CD4-positive, alpha-beta T cell (primary cell): ENCODE measurements around the gene WDSUB1. TPM values are rescaled to one million over a fixed set of nuclear protein-coding genes. Genes with fewer than 3 reads are reported as not detected.

Source experiments
- ATAC-seq: fragments of 200-7000 bp; cut with Tn5 transposase; one replicate; pipeline ENCODE4 v1.10.0; 2022; ENCODE audit warnings: mild to moderate bottlenecking; ENCODE audit not compliant: poor library complexity
- CTCF ChIA-PET: fragments of 350-600 bp; sonication (Branson Sonifier 250); formaldehyde crosslinking; loops from one replicate; lab custom pipeline; 2021; ENCODE audit warnings: antibody characterized with exemption, inconsistent platforms; lab: Charles Lee
- POLR2A ChIA-PET: fragments of 350-600 bp; sonication (Branson Sonifier 250); formaldehyde crosslinking; loops from one replicate; lab custom pipeline; 2021; ENCODE audit warnings: antibody characterized with exemption, inconsistent platforms; lab: Charles Lee
- DNase-seq, 14 experiments: peaks; one replicate each; pipeline ENCODE4 v3.0.0-alpha.2; 2013 to 2020; ENCODE audit warnings: mixed read lengths in 2 of 14
- H3K27ac ChIP-seq, 2 donors: one replicate each; pipeline versions ENCODE4 v1.5.1 to v1.7.0; 2013; ENCODE audit warnings: low read length in 2 of 2, low read depth in 1 of 2, mild to moderate bottlenecking in 1 of 2
- H3K27me3 ChIP-seq, 2 experiments: 1 replicate in 1 of 2; 2 replicates in 1 of 2; pipeline versions ENCODE4 v1.6.1 to v1.7.0; 2013; ENCODE audit warnings: low read length in 2 of 2, control low read depth in 1 of 2, mild to moderate bottlenecking in 1 of 2, moderate library complexity in 1 of 2; ENCODE audit not compliant: insufficient read depth in 2 of 2, control insufficient read depth in 1 of 2
- H3K36me3 ChIP-seq: one replicate; pipeline ENCODE4 v1.6.1; 2013; ENCODE audit warnings: low read length, control low read depth; ENCODE audit not compliant: insufficient read depth
- H3K4me1 ChIP-seq: one replicate; pipeline ENCODE4 v1.6.1; 2013; ENCODE audit warnings: low read length, control low read depth; ENCODE audit not compliant: insufficient read depth
- H3K4me3 ChIP-seq: one replicate; pipeline ENCODE4 v1.5.1; 2013; ENCODE audit warnings: mild to moderate bottlenecking, low read length, moderate library complexity
- H3K9me3 ChIP-seq, 2 experiments: 1 replicate in 1 of 2; 2 replicates in 1 of 2; pipeline versions ENCODE4 v1.6.1 to v1.7.0; 2013; ENCODE audit warnings: low read length in 2 of 2, mild to moderate bottlenecking in 2 of 2, control low read depth in 1 of 2, moderate library complexity in 1 of 2; ENCODE audit not compliant: control insufficient read depth in 1 of 2, insufficient read depth in 1 of 2
- H3K27ac Mint-ChIP-seq: one replicate; pipeline ENCODE4 v1.8.0; 2020; ENCODE audit warnings: mixed read lengths
- H3K27me3 Mint-ChIP-seq: one replicate; pipeline ENCODE4 v1.8.0; 2021; ENCODE audit warnings: mixed read lengths
- H3K36me3 Mint-ChIP-seq: one replicate; pipeline ENCODE4 v1.8.0; 2021; ENCODE audit warnings: low read depth, mixed read lengths
- H3K4me1 Mint-ChIP-seq: one replicate; pipeline ENCODE4 v1.8.0; 2021; ENCODE audit warnings: low read depth, mixed read lengths
- H3K4me3 Mint-ChIP-seq: one replicate; pipeline ENCODE4 v1.8.0; 2020; ENCODE audit warnings: mild to moderate bottlenecking, mixed read lengths
- H3K9me3 Mint-ChIP-seq: one replicate; pipeline ENCODE4 v1.8.0; 2020; ENCODE audit warnings: mixed read lengths
- CTCF ChIP-seq: fragments of 200-600 bp; IDR thresholded peaks from one replicate; pipeline ENCODE4 v1.8.0; 2022; ENCODE audit warnings: antibody characterized with exemption, mild to moderate bottlenecking
- intact Hi-C, 2 experiments: fragments of 100-400 bp; cut with DNase I in 1 of 2; cut with micrococcal nuclease in 1 of 2; formaldehyde crosslinking; loops; one replicate each; pipeline versions ENCODE4 v1.15.1 to v1.9.0; 2023 to 2025; cut with DNase I, micrococcal nuclease
- total RNA-seq, 174 experiments: library from RNA in 2 of 174; stranded (reverse) in 2 of 174; gene quantifications; one replicate each; pipeline ENCODE4 v1.2.3 and lab custom pipeline; 2021 to 2026

The WDSUB1 gene
- total RNA-seq, 2 experiments from 2014 or later, result 6.8 to 8.0 TPM

- Mint-ChIP-seq H3K4me3 (no peak overlapping the region), H3K4me1 (peaks cover 49% of the 10 kb centered on the region), H3K36me3 (no peaks in the 10 kb centered on the region), H3K9me3 (no peaks in the 10 kb centered on the region), H3K27me3 (no peaks in the 10 kb centered on the region), H3K27ac (no peak overlapping the region)
- Histone ChIP-seq H3K4me3 (no peak overlapping the region), H3K27me3 (no peaks in the 10 kb centered on the region), H3K36me3 (no peaks in the 10 kb centered on the region), H3K9me3 (no peaks in the 10 kb centered on the region), H3K27ac (no peak overlapping the region), H3K4me1 (peaks cover 23% of the 10 kb centered on the region)
- POLR2A ChIA-PET, result interaction anchor here (2.7 kb wide), 1 partner anchor 504 kb away, joined by 9 read pairs; the partner anchor contains the start of gene MARCHF7
- TF ChIP-seq CTCF, result no peak
- DNase-seq (no peak), ATAC-seq (no peak)
- CTCF ChIA-PET, result no interaction called here
- intact Hi-C loops, result no loop called here
Measured at GRCh38 chr2:159208438-159208837, 78.1 kb downstream of the WDSUB1 start.

GRCh38 chr2:159206736-159207380, 79.6 kb downstream of the WDSUB1 start:
- Histone ChIP-seq H3K27me3 (no peaks in the 10 kb centered on the region), H3K36me3 (no peaks in the 10 kb centered on the region), H3K4me3 (no peak overlapping the region), H3K4me1 (peaks cover 26% of the 10 kb centered on the region), H3K27ac (no peak overlapping the region), H3K9me3 (no peaks in the 10 kb centered on the region)
- DNase-seq (no peak), ATAC-seq (no peak)
- Mint-ChIP-seq H3K27me3 (no peaks in the 10 kb centered on the region), H3K36me3 (no peaks in the 10 kb centered on the region), H3K4me1 (peaks cover 51% of the 10 kb centered on the region), H3K27ac (no peak overlapping the region), H3K4me3 (no peak overlapping the region), H3K9me3 (no peaks in the 10 kb centered on the region)
- TF ChIP-seq CTCF, result no peak
- intact Hi-C loops, result no loop called here
- CTCF ChIA-PET, result no interaction called here
- POLR2A ChIA-PET, result no interaction called here

- H3K36me3 Mint-ChIP-seq, result no peaks in the 10 kb centered on the region
- Histone ChIP-seq H3K27me3 (no peaks in the 10 kb centered on the region), H3K4me1 (peaks cover 26% of the 10 kb centered on the region), H3K9me3 (no peaks in the 10 kb centered on the region), H3K27ac (no peak overlapping the region), H3K36me3 (no peaks in the 10 kb centered on the region), H3K4me3 (no peak overlapping the region)
- no peak for TF ChIP-seq CTCF
- intact Hi-C loops, result no loop called here
- no peak overlapping the region for H3K4me3 Mint-ChIP-seq
- H3K9me3 Mint-ChIP-seq, result no peaks in the 10 kb centered on the region
- ATAC-seq (no peak), DNase-seq (no peak)
- H3K4me1 Mint-ChIP-seq, result peaks cover 47% of the 10 kb centered on the region
- H3K27me3 Mint-ChIP-seq, result no peaks in the 10 kb centered on the region
- ChIA-PET POLR2A (no interaction called here), CTCF (no interaction called here)
- no peak overlapping the region for H3K27ac Mint-ChIP-seq
Measured at GRCh38 chr2:159204381-159205144, 81.9 kb downstream of the WDSUB1 start.
